Measurements from ENCODE around the gene WDR77.

Gene WDR77

GRCh38 chr1:111455642-111456031 lies 6.6 kb upstream of the WDR77 start:
- TF ChIP-seq, protein P1, sequence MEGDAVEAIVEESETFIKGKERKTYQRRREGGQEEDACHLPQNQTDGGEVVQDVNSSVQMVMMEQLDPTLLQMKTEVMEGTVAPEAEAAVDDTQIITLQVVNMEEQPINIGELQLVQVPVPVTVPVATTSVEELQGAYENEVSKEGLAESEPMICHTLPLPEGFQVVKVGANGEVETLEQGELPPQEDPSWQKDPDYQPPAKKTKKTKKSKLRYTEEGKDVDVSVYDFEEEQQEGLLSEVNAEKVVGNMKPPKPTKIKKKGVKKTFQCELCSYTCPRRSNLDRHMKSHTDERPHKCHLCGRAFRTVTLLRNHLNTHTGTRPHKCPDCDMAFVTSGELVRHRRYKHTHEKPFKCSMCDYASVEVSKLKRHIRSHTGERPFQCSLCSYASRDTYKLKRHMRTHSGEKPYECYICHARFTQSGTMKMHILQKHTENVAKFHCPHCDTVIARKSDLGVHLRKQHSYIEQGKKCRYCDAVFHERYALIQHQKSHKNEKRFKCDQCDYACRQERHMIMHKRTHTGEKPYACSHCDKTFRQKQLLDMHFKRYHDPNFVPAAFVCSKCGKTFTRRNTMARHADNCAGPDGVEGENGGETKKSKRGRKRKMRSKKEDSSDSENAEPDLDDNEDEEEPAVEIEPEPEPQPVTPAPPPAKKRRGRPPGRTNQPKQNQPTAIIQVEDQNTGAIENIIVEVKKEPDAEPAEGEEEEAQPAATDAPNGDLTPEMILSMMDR (IDR thresholded peaks at IDR 0.05; ENCODE audit: extremely low read depth, insufficient read depth, missing control alignments), result no peak
- in situ Hi-C loops (cut with MboI; ENCODE audit: low pct_unique_long_range_greater_than_20kb, low sequenced_read_pairs, unreplicated experiment), result no loop called here
- no peak for DNase-seq (ENCODE audit: low spot score)

GRCh38 chr1:111454859-111455641 lies 6.0 kb upstream of the WDR77 start:
- TF ChIP-seq, protein P1 (IDR thresholded peaks at IDR 0.05; ENCODE audit: extremely low read depth, insufficient read depth, missing control alignments), result no peak
- DNase-seq (ENCODE audit: low spot score), result peak; percentile 20

GRCh38 chr1:111453706-111454105 lies 4.7 kb upstream of the WDR77 start:
- in situ Hi-C loops (cut with MboI; ENCODE audit: low pct_unique_long_range_greater_than_20kb, low sequenced_read_pairs, unreplicated experiment), result no loop called here
- TF ChIP-seq, protein P1 (IDR thresholded peaks at IDR 0.05; ENCODE audit: extremely low read depth, insufficient read depth, missing control alignments), result no peak
- no peak for DNase-seq (ENCODE audit: low spot score)

More at GRCh38 chr1:111454859-111455641, 6.0 kb upstream of the WDR77 start:
- in situ Hi-C loops (cut with MboI; ENCODE audit: low pct_unique_long_range_greater_than_20kb, low sequenced_read_pairs, unreplicated experiment), result no loop called here

- no peak for DNase-seq (ENCODE audit: low spot score)
- in situ Hi-C loops (cut with MboI; ENCODE audit: low pct_unique_long_range_greater_than_20kb, low sequenced_read_pairs, unreplicated experiment), result no loop called here
- TF ChIP-seq, protein P1 (IDR thresholded peaks at IDR 0.05; ENCODE audit: extremely low read depth, insufficient read depth, missing control alignments), result no peak
Measured at GRCh38 chr1:111452581-111452980, 3.5 kb upstream of the WDR77 start.

GRCh38 chr1:111450185-111450584 lies 1.1 kb upstream of the WDR77 start:
- TF ChIP-seq, protein P1 (IDR thresholded peaks at IDR 0.05; ENCODE audit: extremely low read depth, insufficient read depth, missing control alignments), result no peak
- no peak for DNase-seq (ENCODE audit: low spot score)
- in situ Hi-C loops (cut with MboI; ENCODE audit: low pct_unique_long_range_greater_than_20kb, low sequenced_read_pairs, unreplicated experiment), result no loop called here

GRCh38 chr1:111449703-111450017 lies 604 bp upstream of the WDR77 start:
- TF ChIP-seq, protein P1 (IDR thresholded peaks at IDR 0.05; ENCODE audit: extremely low read depth, insufficient read depth, missing control alignments), result no peak
- in situ Hi-C loops (cut with MboI; ENCODE audit: low pct_unique_long_range_greater_than_20kb, low sequenced_read_pairs, unreplicated experiment), result loop anchor here (10.0 kb wide), 1 partner anchor 225 kb away; the partner anchor contains the start of gene CHI3L2
- no peak for DNase-seq (ENCODE audit: low spot score)
